GM18867 (cell line): ENCODE results near the gene ACP4.
"Not testable (repeated sequence)": the region's sequence is repeated elsewhere in the genome, so short reads cannot be mapped to it uniquely, and the experiment has no call there.

Experiments used
- ATAC-seq: cut with Tn5 transposase; IDR thresholded peaks from one replicate; pipeline ENCODE4 v1.9.1; 2021; ENCODE audit warnings: mild to moderate bottlenecking, moderate library complexity; ENCODE audit not compliant: unreplicated experiment

ACP4 gene

DNA sequence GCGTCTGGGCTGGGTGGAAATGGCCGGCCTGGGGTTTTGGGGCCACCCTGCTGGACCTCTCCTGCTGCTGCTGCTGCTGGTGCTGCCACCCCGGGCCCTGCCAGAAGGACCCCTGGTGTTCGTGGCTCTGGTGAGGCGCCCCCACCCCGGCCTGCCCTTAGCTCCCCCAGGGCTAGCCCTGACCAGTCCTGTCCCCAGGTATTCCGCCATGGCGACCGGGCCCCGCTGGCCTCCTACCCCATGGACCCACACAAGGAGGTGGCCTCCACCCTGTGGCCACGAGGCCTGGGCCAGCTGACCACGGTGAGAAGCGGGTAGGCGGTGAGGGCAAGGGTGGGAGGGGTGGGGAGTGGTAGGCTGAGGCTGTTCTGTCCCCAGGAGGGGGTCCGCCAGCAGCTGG, at the start of gene ACP4:
Gene ACP4 (plus strand): TSS at position 20 of the 400 bp plus-strand sequence. CDS start 0 bp downstream, at position 20.
- ATAC-seq = no peak

DNA sequence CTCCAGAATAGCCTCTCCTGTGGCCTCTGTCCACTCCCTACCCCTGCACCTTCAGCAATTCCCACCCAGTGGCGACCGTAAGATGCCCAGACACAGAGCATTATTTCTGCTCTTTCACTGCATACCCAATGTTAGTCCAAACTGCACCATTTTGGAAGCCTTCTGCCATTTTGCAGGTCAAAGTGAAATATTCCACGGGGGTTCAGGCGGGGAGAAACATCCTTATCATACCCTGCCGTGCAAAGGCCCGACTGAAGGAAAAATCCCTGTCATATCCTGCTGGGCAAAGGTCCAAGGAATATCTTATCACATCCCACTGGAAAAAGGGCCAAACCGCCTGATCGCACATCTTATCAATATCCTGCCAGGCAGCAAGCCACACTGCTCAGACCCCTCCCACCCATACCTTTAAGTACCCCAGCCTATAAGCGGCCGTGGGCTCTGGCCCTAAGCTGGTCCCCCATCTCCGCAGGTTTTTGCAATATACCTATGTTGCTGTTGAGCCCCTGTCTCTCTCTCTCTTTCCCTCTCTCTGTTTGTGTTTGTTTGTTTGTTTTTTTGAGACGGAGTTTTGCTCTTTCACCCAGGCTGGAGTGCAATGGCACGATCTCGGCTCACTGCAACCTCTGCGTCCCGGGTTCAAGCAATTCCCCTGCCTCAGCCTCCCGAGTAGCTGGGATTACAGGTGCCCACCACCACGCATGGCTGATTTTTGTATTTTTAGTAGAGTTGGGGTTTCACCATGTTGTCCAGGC, 48.9 kb upstream of the ACP4 start:
- no peak for ATAC-seq

DNA sequence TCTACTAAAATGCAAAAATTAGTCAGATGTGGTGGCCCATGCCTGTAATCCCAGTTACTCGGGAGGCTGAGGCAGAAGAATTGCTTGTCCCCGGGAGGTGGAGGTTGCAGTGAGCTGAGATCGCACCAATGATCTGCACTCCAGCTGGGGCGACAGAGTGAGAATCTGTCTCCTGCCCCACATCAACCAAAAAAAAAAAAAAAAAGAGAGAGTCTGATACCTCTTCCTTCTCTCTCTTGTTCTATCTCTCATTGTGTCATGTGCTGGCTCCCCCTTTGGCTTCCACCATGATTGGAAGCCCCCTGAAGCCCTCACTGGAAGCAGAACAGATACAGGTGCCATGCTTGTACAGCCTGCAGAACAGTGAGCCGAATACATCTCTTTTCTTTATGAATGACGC, 46.7 kb upstream of the ACP4 start:
- no peak for ATAC-seq

DNA sequence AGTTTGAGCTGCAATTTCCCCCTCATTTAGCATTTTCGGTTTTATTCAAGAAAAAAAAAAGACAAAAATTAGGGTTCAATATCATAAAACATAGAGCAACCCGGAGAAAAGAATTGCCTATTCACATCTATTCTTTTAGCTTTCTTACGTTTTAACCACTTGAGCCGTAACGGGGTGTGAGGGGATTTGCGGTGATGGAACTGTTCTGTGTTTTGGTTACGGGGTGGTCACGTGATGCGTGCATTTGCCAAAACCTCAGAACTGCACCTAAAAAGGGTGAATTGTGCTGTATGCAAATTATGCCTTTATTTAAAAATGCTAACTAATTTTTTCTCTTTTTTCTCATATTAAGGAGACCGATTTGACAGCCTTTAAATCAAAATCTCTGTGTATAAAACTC, 45.0 kb upstream of the ACP4 start:
- no peak for ATAC-seq

GRCh38 chr19:50747141-50747540, 43.1 kb upstream of the ACP4 start:
- not testable (repeated sequence) for ATAC-seq

DNA sequence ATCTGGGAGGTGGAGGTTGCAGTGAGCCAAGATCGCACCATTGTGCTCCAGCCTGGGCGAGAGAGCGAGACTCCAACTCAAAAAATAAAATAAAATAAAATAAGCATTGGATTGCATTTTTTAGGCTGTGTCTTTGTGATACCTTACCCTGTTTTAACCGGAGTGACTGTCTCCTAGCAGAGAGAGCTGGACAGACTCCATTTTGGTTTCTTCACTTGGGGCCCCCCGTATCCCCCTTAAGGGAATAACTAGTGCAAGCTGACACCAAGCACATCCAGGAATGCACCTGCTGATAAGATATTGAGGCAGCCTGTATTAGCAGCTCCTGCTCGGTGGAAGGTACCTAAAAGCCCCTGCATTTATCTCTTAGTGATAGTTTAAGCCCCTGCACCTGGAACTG, 40.7 kb upstream of the ACP4 start:
- ATAC-seq = no peak

GRCh38 chr19:50750010-50750409, 40.2 kb upstream of the ACP4 start:
- ATAC-seq = no peak

- ATAC-seq = no peak
These were observed 36.3 kb upstream of the ACP4 start for GRCh38 chr19:50753879-50754278.

GRCh38 chr19:50756244-50756643, 34.0 kb upstream of the ACP4 start:
- ATAC-seq = not testable (repeated sequence)

DNA sequence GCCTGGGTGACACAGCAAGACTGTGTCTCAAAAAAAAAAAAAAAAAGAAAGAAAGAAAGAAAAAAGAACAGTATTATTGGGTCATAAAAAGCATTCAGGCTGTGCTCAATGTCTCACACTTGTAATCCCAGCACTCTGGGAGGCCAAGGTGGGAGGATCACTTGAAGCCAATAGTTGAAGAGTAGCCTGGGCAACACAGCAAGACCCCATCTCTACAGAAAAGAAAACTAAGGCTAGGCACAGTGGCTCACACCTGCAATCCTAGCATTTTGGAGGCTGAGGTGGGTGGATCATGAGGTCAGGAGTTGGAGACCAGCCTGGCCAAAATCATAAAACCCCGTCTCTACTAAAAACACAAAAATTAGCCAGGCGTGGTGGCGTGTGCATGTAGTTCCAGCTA, 32.6 kb upstream of the ACP4 start:
- not testable (repeated sequence) for ATAC-seq

GRCh38 chr19:50759076-50759475, 31.1 kb upstream of the ACP4 start:
- ATAC-seq = not testable (repeated sequence)

GRCh38 chr19:50759886-50760285, 30.3 kb upstream of the ACP4 start:
- no peak for ATAC-seq

DNA sequence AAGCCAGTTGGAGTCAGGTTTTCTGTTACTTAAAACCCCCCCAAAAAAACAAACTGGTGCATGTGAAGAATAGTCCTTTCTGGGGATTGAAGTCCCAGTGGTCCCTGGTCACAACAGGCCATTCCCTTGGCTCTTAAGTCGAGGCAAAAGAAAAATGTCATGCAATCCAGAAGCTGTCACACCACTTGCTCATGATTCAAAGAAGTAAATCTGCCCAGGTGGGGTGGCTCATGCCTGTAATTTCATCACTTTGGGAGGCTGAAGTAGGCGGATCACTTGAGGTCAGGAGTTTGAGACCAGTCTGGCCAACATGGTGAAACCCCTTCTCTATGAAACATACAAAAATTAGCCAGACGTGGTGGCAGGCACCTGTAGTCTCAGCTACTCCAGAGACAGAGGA, 28.7 kb upstream of the ACP4 start:
- not testable (repeated sequence) for ATAC-seq

- ATAC-seq = not testable (repeated sequence)
These were observed 26.7 kb upstream of the ACP4 start for GRCh38 chr19:50763521-50763920.

GRCh38 chr19:50764409-50764808, 25.8 kb upstream of the ACP4 start:
- no peak for ATAC-seq

GRCh38 chr19:50766746-50767145, 23.5 kb upstream of the ACP4 start:
- not testable (repeated sequence) for ATAC-seq

DNA sequence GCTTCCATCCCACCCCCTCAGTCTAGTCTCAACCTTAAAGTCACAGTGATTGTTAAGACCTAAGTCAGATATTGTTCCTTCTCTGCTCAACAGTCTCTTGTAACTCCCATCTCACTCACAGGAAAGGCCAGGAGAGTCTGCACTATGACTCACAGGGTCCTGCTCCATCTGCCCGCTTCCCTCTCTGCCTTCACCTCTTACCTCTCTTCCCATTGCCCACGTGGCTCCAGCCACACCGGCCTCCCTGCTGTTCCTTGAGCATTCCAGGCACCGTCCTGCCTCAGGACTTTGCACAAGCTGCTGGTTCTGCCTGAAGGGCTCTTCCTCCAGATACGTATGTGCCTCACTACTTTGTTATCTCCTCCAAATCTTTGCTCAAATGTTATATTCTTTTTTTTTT, 23.0 kb upstream of the ACP4 start:
- ATAC-seq = not testable (repeated sequence)

DNA sequence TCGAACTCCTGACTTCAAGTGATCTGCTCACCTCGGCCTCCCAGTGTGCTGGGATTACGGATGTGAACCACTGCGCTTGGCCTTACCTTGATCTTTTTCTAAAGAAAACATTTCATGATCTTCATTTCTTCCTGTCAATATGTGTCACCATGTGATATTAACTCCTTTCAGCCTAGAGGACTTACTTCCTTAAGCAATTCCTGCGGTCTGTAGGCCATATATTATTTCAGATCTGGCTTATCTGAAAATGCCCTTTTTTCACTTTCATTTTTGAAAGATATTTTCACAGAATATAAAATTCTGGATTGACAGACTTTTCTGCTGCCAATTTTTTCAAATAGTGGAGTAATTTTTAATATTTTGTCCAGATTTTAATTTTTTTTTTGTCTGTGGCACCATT, 21.9 kb upstream of the ACP4 start:
- no peak for ATAC-seq

- not testable (repeated sequence) for ATAC-seq
These were observed 20.1 kb upstream of the ACP4 start, which contains the start of gene GPR32 for GRCh38 chr19:50770164-50770563. GPR32 (plus strand) TSS chr19:50770464; CDS start chr19:50770601, 137 bp downstream.

DNA sequence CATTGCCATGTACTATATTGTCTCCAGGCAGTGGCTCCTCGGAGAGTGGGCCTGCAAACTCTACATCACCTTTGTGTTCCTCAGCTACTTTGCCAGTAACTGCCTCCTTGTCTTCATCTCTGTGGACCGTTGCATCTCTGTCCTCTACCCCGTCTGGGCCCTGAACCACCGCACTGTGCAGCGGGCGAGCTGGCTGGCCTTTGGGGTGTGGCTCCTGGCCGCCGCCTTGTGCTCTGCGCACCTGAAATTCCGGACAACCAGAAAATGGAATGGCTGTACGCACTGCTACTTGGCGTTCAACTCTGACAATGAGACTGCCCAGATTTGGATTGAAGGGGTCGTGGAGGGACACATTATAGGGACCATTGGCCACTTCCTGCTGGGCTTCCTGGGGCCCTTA, 19.3 kb upstream of the ACP4 start:
- no peak for ATAC-seq

- no peak for ATAC-seq
These were observed 17.7 kb upstream of the ACP4 start for GRCh38 chr19:50772476-50772875.

- not testable (repeated sequence) for ATAC-seq
These were observed 17.3 kb upstream of the ACP4 start for GRCh38 chr19:50772912-50773311.

DNA sequence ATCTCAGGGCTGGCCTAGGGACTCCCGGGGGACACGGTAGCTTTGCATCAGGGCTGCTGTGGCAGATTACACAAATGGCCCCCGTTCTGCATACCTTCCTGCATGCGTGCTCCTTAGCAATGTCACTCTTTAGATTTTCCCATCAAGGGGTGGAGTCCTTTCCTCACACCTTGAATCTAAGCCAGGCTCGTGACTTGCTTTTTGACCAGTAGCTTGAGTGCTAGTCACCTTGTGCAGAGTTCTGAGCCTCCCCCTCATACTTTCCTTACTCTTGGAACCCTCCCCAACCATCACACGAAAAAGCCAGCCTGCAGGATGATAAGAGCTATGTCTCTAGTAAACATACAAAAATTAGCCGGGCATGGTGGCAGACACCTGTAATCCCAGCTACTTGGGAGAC, 16.8 kb upstream of the ACP4 start:
- not testable (repeated sequence) for ATAC-seq
